Hematopoietic multipotent progenitor cell treated with erythropoietin and hydrocortisone succinate and interleukin-3 and kit ligand, for 15 days (in vitro differentiated cells): ENCODE measurements around the gene TRIP6.
"Not testable (repeated sequence)": the region's sequence is repeated elsewhere in the genome, so short reads cannot be mapped to it uniquely, and the experiment has no call there.

Experiments used
- DNase-seq: peaks from one replicate; pipeline ENCODE4 v3.0.0-alpha.2; 2015; ENCODE audit warnings: low spot score

TRIP6 gene

GRCh38 chr7:100837099-100837836, 29.9 kb upstream of the TRIP6 start:
- peak; percentile 79 for DNase-seq

GRCh38 chr7:100839361-100839760, 27.8 kb upstream of the TRIP6 start:
- DNase-seq: no peak

- DNase-seq: no peak
Measured at GRCh38 chr7:100840470-100841100, 26.6 kb upstream of the TRIP6 start.

DNA sequence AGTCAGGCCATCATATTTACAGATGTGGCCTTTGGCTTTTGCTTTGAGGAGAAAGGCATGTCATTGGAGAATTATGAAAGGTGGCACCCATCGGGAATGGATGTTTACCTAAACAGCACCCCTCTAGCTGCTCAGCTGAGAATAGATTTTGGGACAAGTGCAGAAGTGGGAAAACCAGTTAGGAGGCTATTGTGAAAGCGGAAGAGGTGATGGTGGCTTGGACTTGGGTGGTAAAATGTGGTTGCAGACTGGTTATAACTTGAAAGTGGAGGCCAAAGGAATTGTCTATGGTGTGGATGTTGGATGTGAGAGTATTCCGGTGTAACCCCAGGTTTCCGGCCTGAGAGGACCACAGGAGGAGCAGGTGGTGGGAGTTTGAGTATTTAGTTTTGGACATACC, 19.8 kb upstream of the TRIP6 start:
- DNase-seq: no peak

DNA sequence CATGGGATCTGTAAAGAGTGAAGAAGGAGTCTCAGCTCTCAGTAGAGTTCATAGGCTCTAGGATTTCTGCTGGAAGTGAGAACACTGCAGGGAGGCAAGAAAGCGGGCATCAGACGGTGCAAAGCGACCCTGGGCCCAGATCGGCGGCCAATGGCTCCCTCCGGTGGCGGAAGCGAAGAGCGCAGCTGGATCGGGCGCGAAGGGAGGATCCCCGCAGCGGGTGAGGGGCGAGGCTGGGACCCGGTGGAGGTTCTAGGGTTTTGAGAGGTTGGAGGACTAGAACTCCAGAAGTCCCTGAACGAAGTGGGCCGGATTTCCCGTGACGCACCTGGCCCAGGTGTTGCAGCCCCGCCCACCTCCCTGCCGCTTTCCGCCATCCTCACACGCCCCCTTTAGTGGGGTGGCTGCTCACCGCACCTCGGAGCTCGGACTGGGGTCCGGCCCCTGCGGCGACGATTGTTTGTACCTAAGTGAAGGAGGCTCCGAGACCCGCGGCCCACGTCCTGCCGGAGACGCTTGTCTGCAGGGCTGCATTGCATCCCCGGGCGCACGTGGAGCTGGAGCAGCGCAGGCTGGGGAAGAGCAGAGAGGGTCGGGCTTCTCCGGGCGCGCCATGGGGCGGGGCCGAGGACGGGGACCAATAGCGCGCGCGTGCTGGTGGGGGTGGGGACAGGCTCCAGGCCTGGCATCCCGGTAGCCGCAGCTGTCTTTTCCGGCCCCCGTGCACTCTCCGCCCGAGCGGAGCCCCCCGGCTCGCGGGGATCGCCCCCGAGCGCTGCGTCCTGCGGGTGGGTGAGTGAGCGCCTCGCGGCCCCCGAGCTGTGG, 14.9 kb upstream of the TRIP6 start, which contains the start of gene SLC12A9:
TSS of gene SLC12A9 (plus strand) at position 666 of the 825 bp plus-strand sequence. CDS start 1,485 bp downstream, outside the sequence.
- peak; percentile 68 for DNase-seq

DNA sequence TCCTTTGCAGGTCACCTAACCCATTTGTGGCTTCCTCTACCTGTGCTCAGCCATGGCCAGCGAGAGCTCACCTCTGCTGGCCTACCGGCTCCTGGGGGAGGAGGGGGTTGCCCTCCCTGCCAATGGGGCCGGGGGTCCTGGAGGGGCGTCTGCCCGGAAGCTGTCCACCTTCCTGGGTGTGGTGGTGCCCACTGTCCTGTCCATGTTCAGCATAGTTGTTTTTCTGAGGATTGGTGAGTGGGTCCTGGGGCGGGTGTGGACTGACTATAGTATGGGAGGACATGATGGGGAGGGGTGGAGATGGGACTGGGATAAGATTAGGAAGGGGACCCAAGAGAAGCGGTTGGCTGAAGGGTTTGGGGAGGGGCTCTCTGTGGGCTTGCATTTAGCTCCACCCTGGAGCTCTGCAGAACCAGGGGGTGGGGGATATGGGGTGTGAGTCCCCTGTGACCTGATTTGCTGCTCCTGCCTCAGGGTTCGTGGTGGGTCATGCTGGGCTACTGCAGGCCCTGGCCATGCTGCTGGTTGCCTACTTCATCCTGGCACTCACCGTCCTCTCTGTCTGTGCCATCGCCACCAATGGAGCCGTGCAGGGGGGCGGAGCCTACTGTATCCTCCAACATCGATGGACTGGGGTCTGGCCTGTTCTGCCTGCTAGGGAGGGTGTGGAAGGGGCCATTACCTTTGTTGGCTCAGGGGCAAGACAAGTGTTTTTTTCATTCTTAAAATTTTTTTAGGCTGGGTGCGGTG, 12.9 kb upstream of the TRIP6 start:
- DNase-seq: no peak

DNA sequence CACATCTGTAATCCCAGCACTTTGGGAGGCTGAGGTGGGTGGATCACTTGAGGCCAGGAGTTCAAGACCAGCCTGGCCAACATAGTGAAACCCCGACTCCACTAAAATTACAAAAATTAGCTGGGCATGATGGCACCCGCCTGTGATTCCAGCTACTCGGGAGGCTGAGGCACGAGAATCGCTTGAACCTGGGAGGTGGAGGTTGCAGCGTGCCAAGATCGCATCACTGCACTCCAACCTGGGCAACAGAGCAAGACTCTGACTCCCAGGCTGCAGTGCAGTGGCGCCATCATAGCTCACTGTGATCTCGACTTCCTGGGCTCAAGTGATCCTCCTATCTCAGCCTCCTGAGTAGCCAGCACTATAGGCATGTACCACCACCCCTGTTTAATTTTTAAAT, 12.3 kb upstream of the TRIP6 start:
- DNase-seq: not testable (repeated sequence)

DNA sequence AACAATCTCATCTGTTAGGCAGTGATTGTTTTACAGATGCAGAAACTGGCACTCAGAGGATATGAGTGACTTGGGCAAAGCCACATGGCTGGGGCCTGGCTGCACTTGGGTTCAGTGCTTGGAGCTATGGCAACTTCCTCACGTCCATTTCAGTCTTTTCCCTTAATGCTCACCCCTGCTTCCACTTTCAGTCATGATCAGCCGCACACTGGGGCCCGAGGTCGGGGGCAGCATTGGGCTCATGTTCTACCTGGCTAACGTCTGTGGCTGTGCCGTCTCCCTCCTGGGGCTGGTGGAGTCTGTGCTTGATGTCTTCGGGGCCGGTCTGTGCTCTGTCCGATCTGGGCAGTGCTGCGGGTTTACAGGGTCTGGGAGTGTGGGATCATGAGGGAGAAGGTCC, 11.7 kb upstream of the TRIP6 start:
- DNase-seq: no peak

DNA sequence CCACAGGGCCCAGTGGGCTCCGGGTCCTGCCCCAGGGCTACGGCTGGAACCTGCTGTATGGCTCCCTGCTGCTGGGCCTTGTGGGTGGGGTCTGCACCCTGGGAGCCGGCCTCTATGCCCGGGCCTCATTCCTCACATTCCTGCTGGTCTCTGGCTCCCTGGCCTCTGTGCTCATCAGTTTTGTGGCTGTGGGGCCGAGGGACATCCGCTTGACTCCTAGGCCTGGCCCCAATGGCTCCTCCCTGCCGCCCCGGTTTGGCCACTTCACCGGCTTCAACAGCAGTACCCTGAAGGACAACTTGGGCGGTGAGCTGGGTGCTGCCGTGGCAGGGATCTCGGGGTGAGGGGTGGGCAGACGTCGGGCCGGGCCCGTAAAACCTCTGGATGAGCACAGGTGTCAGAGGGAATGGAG, 10.3 kb upstream of the TRIP6 start:
- DNase-seq: no peak

DNA sequence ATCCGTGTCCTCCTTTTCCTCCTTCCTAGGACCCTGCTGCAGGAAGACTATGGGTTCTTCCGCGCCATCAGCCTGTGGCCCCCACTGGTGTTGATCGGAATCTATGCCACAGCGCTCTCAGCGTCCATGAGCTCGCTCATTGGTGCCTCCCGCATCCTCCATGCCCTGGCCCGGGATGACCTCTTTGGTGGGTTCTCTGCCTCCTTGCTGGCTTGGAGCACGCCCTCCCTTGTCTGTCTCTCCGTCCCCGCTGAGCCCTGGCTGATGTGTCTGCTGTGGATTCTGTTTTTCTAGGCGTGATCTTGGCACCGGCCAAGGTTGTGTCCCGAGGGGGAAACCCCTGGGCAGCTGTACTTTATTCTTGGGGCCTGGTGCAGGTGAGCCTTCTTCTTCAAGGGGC, 7.3 kb upstream of the TRIP6 start:
- no peak for DNase-seq

GRCh38 chr7:100860702-100861615, 6.2 kb upstream of the TRIP6 start:
- no peak for DNase-seq

GRCh38 chr7:100861616-100861985, 5.6 kb upstream of the TRIP6 start:
- no peak for DNase-seq

GRCh38 chr7:100863406-100863950, 3.7 kb upstream of the TRIP6 start:
- no peak for DNase-seq

- no peak for DNase-seq
Measured at GRCh38 chr7:100864263-100864845, 2.8 kb upstream of the TRIP6 start.

- DNase-seq: peak; percentile 36
Measured at GRCh38 chr7:100865372-100865911, 1.7 kb upstream of the TRIP6 start.

DNA sequence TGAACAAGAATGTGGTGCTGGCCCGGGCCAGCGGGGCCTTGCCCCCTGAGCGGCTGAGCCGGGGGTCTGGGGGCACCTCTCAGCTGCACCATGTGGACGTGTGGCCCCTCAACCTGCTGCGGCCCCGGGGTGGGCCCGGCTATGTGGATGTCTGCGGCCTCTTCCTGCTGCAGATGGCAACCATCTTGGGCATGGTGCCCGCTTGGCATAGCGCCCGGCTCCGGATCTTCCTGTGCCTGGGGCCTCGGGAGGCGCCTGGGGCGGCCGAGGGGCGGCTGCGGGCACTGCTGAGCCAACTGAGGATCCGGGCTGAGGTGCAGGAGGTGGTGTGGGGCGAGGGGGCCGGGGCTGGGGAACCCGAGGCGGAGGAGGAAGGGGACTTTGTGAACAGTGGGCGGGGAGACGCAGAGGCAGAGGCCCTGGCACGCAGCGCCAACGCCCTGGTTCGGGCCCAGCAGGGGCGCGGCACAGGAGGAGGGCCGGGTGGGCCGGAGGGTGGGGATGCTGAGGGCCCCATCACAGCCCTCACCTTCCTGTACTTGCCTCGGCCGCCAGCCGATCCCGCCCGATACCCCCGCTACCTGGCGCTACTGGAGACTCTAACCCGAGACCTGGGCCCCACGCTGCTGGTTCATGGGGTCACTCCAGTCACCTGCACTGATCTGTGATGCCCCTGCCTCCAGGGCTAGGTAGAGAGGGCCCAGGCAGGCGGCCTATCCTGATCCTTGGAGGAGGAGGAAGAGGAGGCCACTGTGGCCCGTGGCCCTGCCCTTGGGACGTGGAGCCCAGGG, 1.1 kb upstream of the TRIP6 start:
- peak; percentile 86 for DNase-seq

- DNase-seq: no peak
Measured at GRCh38 chr7:100866729-100867039, 503 bp upstream of the TRIP6 start.

DNA sequence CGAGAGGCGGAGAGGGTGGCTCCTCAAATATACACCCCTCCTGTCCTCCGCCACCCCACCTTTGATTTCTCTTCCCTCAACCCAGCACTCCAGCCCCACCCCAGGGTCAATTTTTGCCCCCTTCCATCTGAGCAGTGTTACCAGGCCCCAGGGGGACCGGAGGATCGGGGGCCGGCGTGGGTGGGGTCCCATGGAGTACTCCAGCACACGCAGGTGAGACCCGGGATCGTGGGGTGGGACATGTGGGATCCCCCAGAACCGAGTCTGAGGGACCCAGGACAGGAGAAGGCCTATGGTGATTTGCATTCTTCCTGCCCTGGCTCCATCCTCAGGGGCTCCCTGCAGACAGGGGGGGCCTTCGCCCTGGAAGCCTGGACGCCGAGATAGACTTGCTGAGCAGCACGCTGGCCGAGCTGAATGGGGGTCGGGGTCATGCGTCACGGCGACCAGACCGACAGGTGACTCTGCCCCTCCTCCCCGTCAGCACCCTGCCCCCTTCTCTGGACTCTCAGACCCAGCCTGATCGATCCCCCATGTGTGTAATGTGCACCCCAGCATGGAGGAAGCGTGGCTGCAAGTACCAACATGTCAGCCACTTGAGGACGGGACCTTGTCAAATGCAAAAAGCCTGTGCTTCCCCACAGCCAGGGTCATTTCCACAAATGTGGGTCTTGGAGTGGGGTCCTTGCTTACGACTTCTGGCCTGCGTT, 744 bp downstream of the TRIP6 start:
- DNase-seq: no peak
